ENCODE results near the gene SPATS2.

SPATS2 gene

DNA sequence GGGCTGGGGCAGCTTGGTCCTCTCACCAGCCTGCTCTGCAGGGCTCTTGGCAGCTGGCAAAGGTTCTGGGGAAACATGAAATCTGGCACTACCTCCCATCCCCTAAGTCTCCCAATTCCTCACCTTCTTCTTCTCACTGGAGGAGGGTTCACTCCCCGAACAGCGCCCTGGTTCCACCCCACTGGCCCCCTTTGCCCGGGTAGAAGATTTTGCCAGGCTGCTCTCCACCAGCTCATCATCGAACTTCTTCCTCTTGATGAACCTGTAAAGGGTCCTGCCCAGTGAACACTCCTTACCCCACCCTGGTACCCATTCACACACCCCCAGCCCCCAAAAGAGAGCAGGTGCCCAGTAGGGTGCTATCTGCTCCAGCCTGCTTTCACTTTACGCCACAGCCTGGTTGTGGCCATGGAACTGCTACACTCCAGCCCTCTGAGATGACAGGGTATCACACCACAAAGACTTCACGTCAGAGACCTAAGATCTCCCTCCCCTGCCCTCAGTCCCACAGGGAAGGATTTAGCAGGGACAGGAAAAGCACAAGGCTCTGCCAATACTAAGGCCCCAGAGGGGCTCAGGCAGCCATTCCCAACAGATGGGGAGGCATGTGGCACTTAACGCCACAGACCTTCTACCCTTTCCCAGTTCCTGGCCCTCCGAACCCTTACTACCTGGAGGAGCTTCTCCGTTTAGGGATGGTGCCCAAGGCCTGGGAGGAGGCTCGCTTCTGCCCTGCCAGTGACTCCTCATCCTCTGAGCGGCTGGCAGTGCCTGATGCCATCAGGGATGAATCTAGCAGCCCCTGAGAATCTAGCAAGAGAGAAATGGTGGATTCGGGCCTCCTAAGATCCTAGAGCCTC lies 198.4 kb downstream of the SPATS2 start:
- H3K27ac ChIP-seq (ENCODE audit: low read depth, low read length, severe bottlenecking), result no peak overlapping the region
- H3K4me3 ChIP-seq (ENCODE audit: extremely low read depth, insufficient read depth, low read length, poor library complexity, severe bottlenecking), result no peak overlapping the region
- H3K9me3 ChIP-seq (ENCODE audit: control insufficient read depth, low read length), result no peaks in the 10 kb centered on the region
- WGBS, 2 experiments (ENCODE audit: insufficient coverage in 2 of 2), result 93 to 97% methylated on average over 7 to 11 of the region's 12 CpGs
- H3K36me3 ChIP-seq (ENCODE audit: control insufficient read depth, insufficient read depth, low read length), result peaks cover 59% of the 10 kb centered on the region
- H3K4me1 ChIP-seq (ENCODE audit: control insufficient read depth, insufficient read depth, low read length, poor library complexity, severe bottlenecking), result peaks cover 12% of the 10 kb centered on the region

- H3K36me3 ChIP-seq (ENCODE audit: control insufficient read depth, insufficient read depth, low read length), result peaks cover 58% of the 10 kb centered on the region
- no peak overlapping the region for H3K4me3 ChIP-seq (ENCODE audit: extremely low read depth, insufficient read depth, low read length, poor library complexity, severe bottlenecking)
- WGBS, 2 experiments (ENCODE audit: insufficient coverage in 2 of 2), result 96 to 97% methylated on average over 11 to 12 of the region's 13 CpGs
- no peak overlapping the region for H3K27ac ChIP-seq (ENCODE audit: low read depth, low read length, severe bottlenecking)
- peaks cover 12% of the 10 kb centered on the region for H3K4me1 ChIP-seq (ENCODE audit: control insufficient read depth, insufficient read depth, low read length, poor library complexity, severe bottlenecking)
- no peaks in the 10 kb centered on the region for H3K9me3 ChIP-seq (ENCODE audit: control insufficient read depth, low read length)
Measured at GRCh38 chr12:49566361-49566760, 199.1 kb downstream of the SPATS2 start.

DNA sequence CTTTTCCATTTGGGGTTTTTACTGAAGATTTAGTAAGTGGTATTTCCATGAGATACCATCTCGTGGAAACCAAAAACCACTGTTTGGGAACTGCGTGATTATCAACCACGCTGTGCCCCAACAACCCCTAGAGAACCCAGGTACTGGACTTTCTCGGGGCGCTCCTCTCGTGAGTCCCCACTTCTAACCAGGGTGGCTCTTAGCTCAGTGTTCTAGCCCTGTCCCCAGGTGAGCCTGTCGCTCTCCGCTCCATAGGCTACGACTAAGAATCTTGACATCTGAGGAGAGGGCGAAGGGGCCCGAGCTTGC lies 200.0 kb downstream of the SPATS2 start:
- H3K4me1 ChIP-seq (ENCODE audit: control insufficient read depth, insufficient read depth, low read length, poor library complexity, severe bottlenecking), result peaks cover 12% of the 10 kb centered on the region
- peak overlapping the region; percentile 92 for H3K4me3 ChIP-seq (ENCODE audit: extremely low read depth, insufficient read depth, low read length, poor library complexity, severe bottlenecking)
- 5 to 6% methylated on average over 7 to 11 of the region's 11 CpGs for WGBS, 2 experiments (ENCODE audit: insufficient coverage in 2 of 2)
- H3K9me3 ChIP-seq (ENCODE audit: control insufficient read depth, low read length), result no peaks in the 10 kb centered on the region
- H3K27ac ChIP-seq (ENCODE audit: low read depth, low read length, severe bottlenecking), result no peak overlapping the region
- H3K36me3 ChIP-seq (ENCODE audit: control insufficient read depth, insufficient read depth, low read length), result peaks cover 55% of the 10 kb centered on the region

DNA sequence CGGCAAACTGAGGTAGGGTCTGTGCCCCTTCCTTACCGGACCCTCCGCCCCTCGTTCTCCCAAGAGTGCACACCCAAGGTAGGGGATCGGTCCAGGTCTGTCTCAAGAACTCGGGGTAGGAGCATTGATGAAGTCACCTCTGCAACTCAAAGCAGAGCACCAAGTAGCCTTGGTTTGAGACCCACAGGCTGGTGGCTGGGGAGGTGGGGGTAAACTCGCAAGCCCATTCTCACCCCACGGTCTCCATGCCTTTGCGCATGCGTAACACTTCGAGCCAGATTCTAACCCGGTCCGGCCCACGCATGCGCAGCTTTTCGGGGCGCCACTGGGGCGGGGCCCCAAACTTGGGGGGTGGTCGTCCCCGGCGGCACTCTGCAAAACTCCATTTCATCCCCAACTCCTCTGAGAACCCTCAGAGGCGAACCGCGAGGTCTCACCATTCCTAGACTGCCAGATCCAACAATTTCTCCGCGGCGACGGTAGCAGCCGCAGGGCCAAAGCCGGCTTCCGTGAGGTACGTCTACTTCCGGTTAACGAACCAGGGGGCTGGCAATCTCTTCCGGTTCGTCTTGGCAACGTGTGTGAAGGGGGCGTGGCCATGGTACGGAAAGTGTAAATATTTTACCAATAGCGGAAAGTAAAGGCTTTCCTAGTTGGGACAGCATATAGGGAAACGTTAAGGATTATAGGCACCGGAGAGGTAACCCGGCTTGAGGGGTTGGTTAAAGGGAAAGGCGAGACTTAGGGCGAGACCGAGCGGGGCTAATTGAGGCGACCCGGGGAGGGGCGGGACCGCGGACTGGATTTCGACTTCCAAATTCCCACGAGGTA lies 200.6 kb downstream of the SPATS2 start, which contains the start of gene MCRS1:
TSS of gene MCRS1 (minus strand) at position 532 of the 831 bp plus-strand sequence. CDS start 1,411 bp downstream, outside the sequence.
- Histone ChIP-seq H3K4me1 (ENCODE audit: control insufficient read depth, insufficient read depth, low read length, poor library complexity, severe bottlenecking) (peaks cover 12% of the 10 kb centered on the region), H3K36me3 (ENCODE audit: control insufficient read depth, insufficient read depth, low read length) (peaks cover 53% of the 10 kb centered on the region), H3K9me3 (ENCODE audit: control insufficient read depth, low read length) (no peaks in the 10 kb centered on the region), H3K4me3 (ENCODE audit: extremely low read depth, insufficient read depth, low read length, poor library complexity, severe bottlenecking) (peak within 1 kb of the TSS; percentile 92), H3K27ac (ENCODE audit: low read depth, low read length, severe bottlenecking) (peak within 1 kb of the TSS; percentile 85)
- 0 to 1% methylated on average over 38 to 50 of the region's 54 CpGs for WGBS, 2 experiments (ENCODE audit: insufficient coverage in 2 of 2)

- Histone ChIP-seq H3K4me1 (ENCODE audit: control insufficient read depth, insufficient read depth, low read length, poor library complexity, severe bottlenecking) (peaks cover 12% of the 10 kb centered on the region), H3K27ac (ENCODE audit: low read depth, low read length, severe bottlenecking) (peak overlapping the region; percentile 85), H3K36me3 (ENCODE audit: control insufficient read depth, insufficient read depth, low read length) (peaks cover 49% of the 10 kb centered on the region), H3K9me3 (ENCODE audit: control insufficient read depth, low read length) (no peaks in the 10 kb centered on the region), H3K4me3 (ENCODE audit: extremely low read depth, insufficient read depth, low read length, poor library complexity, severe bottlenecking) (peak overlapping the region; percentile 92)
- WGBS, 2 experiments (ENCODE audit: insufficient coverage in 2 of 2), result 1 to 2% methylated on average over 17 of the region's 19 CpGs
Measured at GRCh38 chr12:49568442-49569162, 201.3 kb downstream of the SPATS2 start.

Data from mesodermal cell (in vitro differentiated cells).